Endothelial cell of umbilical vein (primary cell): ENCODE measurements around the gene AKAP13. TPM values are rescaled to one million over a fixed set of nuclear protein-coding genes. Genes with fewer than 3 reads are reported as not detected.
"Not testable (repeated sequence)": the region's sequence is repeated elsewhere in the genome, so short reads cannot be mapped to it uniquely, and the experiment has no call there.

Experiments
- BruUV-seq: library from RNA; stranded (reverse); fragments of 400-500 nt; replicated peaks from 2 replicates; lab custom pipeline; 2021; lab: Mats Ljungman, UMichigan
- CTCF ChIA-PET: fragments of 300-600, 350-600 bp; sonication (Branson Sonifier 250); formaldehyde crosslinking; loops from one replicate; lab custom pipeline; 2021; ENCODE audit warnings: antibody characterized with exemption, inconsistent platforms; lab: Charles Lee
- POLR2A ChIA-PET: fragments of 300-600, 350-600 bp; sonication (Branson Sonifier 250); formaldehyde crosslinking; loops from one replicate; lab custom pipeline; 2021; ENCODE audit warnings: antibody characterized with exemption, inconsistent platforms; lab: Charles Lee
- DNase-seq: peaks from one replicate; pipeline ENCODE4 v3.0.0-alpha.2; 2011; ENCODE audit warnings: low read depth, low spot score
- FAIRE-seq: peaks from 2 replicates; lab custom pipeline; 2011; peaks lifted over from hg19 to GRCh38; lab: Jason Lieb, UNC
- H2AFZ ChIP-seq: 2 replicates; pipeline ENCODE4 v1.6.0; 2012; ENCODE audit warnings: low read depth, low read length, control low read depth, inconsistent platforms
- H3K27ac ChIP-seq: 2 replicates; pipeline ENCODE4 v1.5.1; 2011; ENCODE audit warnings: low read depth, mild to moderate bottlenecking, control low read depth, low read length, moderate library complexity; ENCODE audit not compliant: insufficient read depth
- H3K27me3 ChIP-seq, 2 experiments: 2 replicates each; pipeline versions ENCODE4 v1.6.0 to v1.6.1; 2011; ENCODE audit warnings: low read length in 2 of 2, mixed read lengths in 1 of 2; ENCODE audit not compliant: control insufficient read depth in 2 of 2, insufficient read depth in 2 of 2
- H3K36me3 ChIP-seq, 2 experiments: 2 replicates in 1 of 2; 3 replicates in 1 of 2; pipeline ENCODE4 v1.5.1; 2011; ENCODE audit warnings: low read length in 2 of 2, mild to moderate bottlenecking in 1 of 2, moderate library complexity in 1 of 2; ENCODE audit not compliant: control insufficient read depth in 2 of 2, insufficient read depth in 2 of 2; ENCODE audit errors: extremely low read depth in 1 of 2
- H3K4me1 ChIP-seq: 3 replicates; pipeline ENCODE4 v1.5.1; 2011; ENCODE audit warnings: mild to moderate bottlenecking, low read length; ENCODE audit not compliant: control insufficient read depth, insufficient read depth; ENCODE audit errors: extremely low read depth
- H3K4me2 ChIP-seq: 2 replicates; pipeline ENCODE4 v1.6.1; 2011; ENCODE audit warnings: low read length, control low read depth, mixed read lengths; ENCODE audit not compliant: insufficient read depth
- H3K4me3 ChIP-seq, 3 experiments: fragments of 200-600 bp in 1 of 3; sonication (generic), shearing (Covaris generic) in 1 of 3; replicated peaks in 1 of 3; 2 replicates each; pipeline ENCODE4 v1.5.1; 2011 to 2016; ENCODE audit warnings: control low read depth in 3 of 3, low read length in 3 of 3, mild to moderate bottlenecking in 2 of 3, inconsistent platforms in 1 of 3, low read depth in 1 of 3, moderate library complexity in 1 of 3; ENCODE audit not compliant: insufficient read depth in 1 of 3
- H3K79me2 ChIP-seq: 2 replicates; pipeline ENCODE4 v1.6.0; 2012; ENCODE audit warnings: low read length, inconsistent platforms; ENCODE audit not compliant: control insufficient read depth, insufficient read depth
- H3K9ac ChIP-seq: replicated peaks from 2 replicates; pipeline ENCODE3; 2011; ENCODE audit warnings: low read length, control low read depth; ENCODE audit not compliant: insufficient read depth; ENCODE audit errors: extremely low read depth
- H3K9me1 ChIP-seq: replicated peaks from 3 replicates; pipeline ENCODE4 v1.6.0; 2011; ENCODE audit warnings: mild to moderate bottlenecking, low read length; ENCODE audit not compliant: control insufficient read depth, insufficient read depth; ENCODE audit errors: extremely low read depth
- H3K9me3 ChIP-seq: replicated peaks from 2 replicates; pipeline ENCODE4 v1.5.1; 2012; ENCODE audit warnings: low read length, inconsistent platforms; ENCODE audit not compliant: control insufficient read depth, insufficient read depth
- H4K20me1 ChIP-seq: replicated peaks from 2 replicates; pipeline ENCODE3; 2011; ENCODE audit warnings: mild to moderate bottlenecking, low read length; ENCODE audit not compliant: control insufficient read depth, insufficient read depth; ENCODE audit errors: extremely low read depth
- CTCF ChIP-seq, 2 donors: IDR thresholded peaks; 1 replicate in 1 of 2; 2 replicates in 1 of 2; pipeline ENCODE4 v1.5.1; 2011; ENCODE audit warnings: low read length in 2 of 2, mild to moderate bottlenecking in 2 of 2, moderate library complexity in 2 of 2, control low read depth in 1 of 2, inconsistent platforms in 1 of 2, low read depth in 1 of 2; ENCODE audit not compliant: insufficient read depth in 1 of 2; ENCODE audit errors: extremely low read depth in 1 of 2
- EZH2 ChIP-seq: IDR thresholded peaks from 2 replicates; pipeline ENCODE4 v1.6.1; 2012; ENCODE audit warnings: borderline replicate concordance, low read depth, mild to moderate bottlenecking, moderate library complexity, low read length, inconsistent platforms; ENCODE audit not compliant: severe bottlenecking
- FOS ChIP-seq: IDR thresholded peaks from 2 replicates; pipeline ENCODE4 v1.6.1; 2011; ENCODE audit warnings: mild to moderate bottlenecking, low read length, moderate library complexity, borderline replicate concordance; ENCODE audit not compliant: insufficient read depth
- GATA2 ChIP-seq: IDR thresholded peaks from 2 replicates; pipeline ENCODE4 v1.7.0; 2011; ENCODE audit warnings: low read depth, mild to moderate bottlenecking, moderate library complexity, mixed read lengths, low read length; ENCODE audit not compliant: insufficient read length, insufficient read depth
- JUN ChIP-seq: IDR thresholded peaks from 2 replicates; pipeline ENCODE4 v1.6.1; 2011; ENCODE audit warnings: borderline replicate concordance, low read depth; ENCODE audit not compliant: insufficient read length, insufficient read depth
- MAX ChIP-seq: IDR thresholded peaks from 2 replicates; pipeline ENCODE4 v1.6.1; 2011; ENCODE audit not compliant: insufficient read depth, insufficient read length
- MYC ChIP-seq: IDR thresholded peaks from one replicate; pipeline ENCODE4 v1.6.1; 2011; ENCODE audit warnings: mild to moderate bottlenecking, low read depth, low read length
- POLR2A ChIP-seq: IDR thresholded peaks from 2 replicates; pipeline ENCODE4 v1.6.1; 2012; ENCODE audit warnings: low read depth, mild to moderate bottlenecking, control low read depth, low read length
- POLR2AphosphoS5 ChIP-seq: IDR thresholded peaks from 2 replicates; pipeline ENCODE4 v1.6.1; 2012; ENCODE audit warnings: low read depth, mild to moderate bottlenecking, control low read depth, low read length, moderate library complexity; ENCODE audit not compliant: insufficient read depth
- dilution Hi-C: fragments of 300-500 bp; cut with MboI; formaldehyde crosslinking; loops from one replicate; pipeline ENCODE4 v1.15.0; 2019; ENCODE audit warnings: low sequenced_read_pairs; ENCODE audit not compliant: extremely low pct_ligation_motif_present
- intact Hi-C: fragments of 100-400 bp; cut with micrococcal nuclease; formaldehyde crosslinking; loops from one replicate; pipeline ENCODE4 v1.10.0; 2022
- polyA plus RNA-seq, 4 experiments: library from polyadenylated mRNA; depleted of rRNA in 3 of 4; stranded (reverse) in 3 of 4; unstranded in 1 of 4; fragments of >200 nt; gene quantifications; 2 replicates each; pipeline versions ENCODE4 v1.2.1 to v1.2.3, GENCODE V29; 2011 to 2012; ENCODE audit warnings: missing spikeins in 1 of 4
- total RNA-seq: library from RNA; stranded (reverse); gene quantifications from 2 replicates; pipeline ENCODE4 v1.2.3, GENCODE V29; 2021

AKAP13 gene
- total and polyA plus RNA-seq, 2 donors (not counting 3 experiments of a cell fraction or from before 2014, with no cell fraction given) = 22.8 to 87.8 TPM

- CTCF ChIA-PET = interaction anchor here (1.6 kb wide), 2 partner anchors 9 to 83 kb away, joined by 4 read pairs; no protein-coding TSS in a partner anchor
- BruUV-seq = no TSS peak
- Histone ChIP-seq H3K9me1 (no peaks in the 10 kb centered on the region), H3K27ac (no peak overlapping the region), H4K20me1 (no peaks in the 10 kb centered on the region), H3K4me1 (peaks cover 48% of the 10 kb centered on the region), H3K9ac (no peak overlapping the region), H3K9me3 (no peaks in the 10 kb centered on the region), H3K4me2 (no peak overlapping the region), H3K36me3 (no peaks in the 10 kb centered on the region), H2AFZ (no peak overlapping the region), H3K79me2 (no peaks in the 10 kb centered on the region), H3K4me3 (no peak overlapping the region), H3K27me3 (no peaks in the 10 kb centered on the region)
- POLR2A ChIA-PET = no interaction called here
- no peak for TF ChIP-seq EZH2
- TF ChIP-seq MYC = no peak
- TF ChIP-seq CTCF (IDR thresholded peaks at IDR 0.05; ENCODE audit: extremely low read depth in 1 of 2, insufficient read depth in 1 of 2, low read depth in 1 of 2, low read length in 2 of 2) = no peak
- TF ChIP-seq GATA2 = no peak
- TF ChIP-seq POLR2AphosphoS5 = no peak
- no peak for TF ChIP-seq POLR2A
- TF ChIP-seq FOS = no peak
- no peak for TF ChIP-seq JUN
- no peak for TF ChIP-seq MAX
- intact Hi-C loops = no loop called here
- FAIRE-seq (no peak), DNase-seq (no peak)
- dilution Hi-C loops = no loop called here
Measured at GRCh38 chr15:85340852-85341251, 39.6 kb upstream of the AKAP13 start.

- H3K4me3 ChIP-seq, BruUV-seq, H3K27me3 ChIP-seq, DNase-seq, H3K9ac ChIP-seq, POLR2A ChIA-PET, FAIRE-seq, dilution Hi-C loops, H3K36me3 ChIP-seq, H2AFZ ChIP-seq, H3K9me1 ChIP-seq, H4K20me1 ChIP-seq, H3K9me3 ChIP-seq, H3K79me2 ChIP-seq, CTCF ChIA-PET, H3K4me2 ChIP-seq, H3K27ac ChIP-seq, intact Hi-C loops: not testable (repeated sequence)
- peaks cover 45% of the 10 kb centered on the region for H3K4me1 ChIP-seq
Measured at GRCh38 chr15:85342163-85342562, 38.2 kb upstream of the AKAP13 start.
